SK-N-SH (cell line): ENCODE results near the gene BRD1.

Source experiments
- EP300 ChIP-seq, 2 experiments: IDR thresholded peaks; 2 replicates each; pipeline versions ENCODE4 v1.4.0 to v1.6.1; 2012; ENCODE audit warnings: borderline replicate concordance in 1 of 2, low read depth in 1 of 2, low read length in 1 of 2
- FOXM1 ChIP-seq: IDR thresholded peaks from 2 replicates; pipeline ENCODE4 v1.4.0; 2012; ENCODE audit warnings: low read depth, mild to moderate bottlenecking
- GABPA ChIP-seq: IDR thresholded peaks from 2 replicates; pipeline ENCODE4 v1.4.0; 2012; ENCODE audit warnings: low read depth, mild to moderate bottlenecking
- POLR2AphosphoS5 ChIP-seq: IDR thresholded peaks from 2 replicates; pipeline ENCODE4 v1.6.1; 2012; ENCODE audit warnings: low read depth, low read length
- RAD21 ChIP-seq: IDR thresholded peaks from 2 replicates; pipeline ENCODE4 v1.6.1; 2012; ENCODE audit warnings: mild to moderate bottlenecking, low read length
- RCOR1 ChIP-seq: fragments of 150-350 bp; IDR thresholded peaks from 2 replicates; pipeline ENCODE4 v1.6.1; 2017; ENCODE audit warnings: antibody characterized with exemption, low read length
- TAF1 ChIP-seq: IDR thresholded peaks from 2 replicates; pipeline ENCODE4 v1.6.1; 2012; ENCODE audit warnings: low read depth, mild to moderate bottlenecking, low read length, moderate library complexity, borderline replicate concordance
- TF ChIP-seq, protein P1 (sequence below): IDR thresholded peaks from 2 replicates; pipeline ENCODE4 v1.6.1; 2012; ENCODE audit warnings: mild to moderate bottlenecking, low read depth, low read length, moderate library complexity
- TF ChIP-seq, protein P2 (sequence below): fragments of 200-600 bp; sonication (generic); IDR thresholded peaks from 2 replicates; pipeline ENCODE4 v1.6.1; 2017; ENCODE audit warnings: antibody characterized with exemption, mild to moderate bottlenecking, moderate library complexity
- TF ChIP-seq, protein P3 (sequence below): fragments of 150-350 bp; IDR thresholded peaks from 2 replicates; pipeline ENCODE4 v1.6.1; 2017; ENCODE audit warnings: antibody characterized with exemption, low read length, low read depth, borderline replicate concordance
- TF ChIP-seq, protein P4 (sequence below): IDR thresholded peaks from 2 replicates; pipeline ENCODE4; 2012
- TF ChIP-seq, protein P5 (sequence below): IDR thresholded peaks from 2 replicates; pipeline ENCODE4 v1.4.0; 2012; ENCODE audit warnings: low read depth
- TF ChIP-seq, protein P6 (sequence below): IDR thresholded peaks from 2 replicates; pipeline ENCODE4 v1.4.0; 2012; ENCODE audit warnings: low read depth, borderline replicate concordance

DNA sequence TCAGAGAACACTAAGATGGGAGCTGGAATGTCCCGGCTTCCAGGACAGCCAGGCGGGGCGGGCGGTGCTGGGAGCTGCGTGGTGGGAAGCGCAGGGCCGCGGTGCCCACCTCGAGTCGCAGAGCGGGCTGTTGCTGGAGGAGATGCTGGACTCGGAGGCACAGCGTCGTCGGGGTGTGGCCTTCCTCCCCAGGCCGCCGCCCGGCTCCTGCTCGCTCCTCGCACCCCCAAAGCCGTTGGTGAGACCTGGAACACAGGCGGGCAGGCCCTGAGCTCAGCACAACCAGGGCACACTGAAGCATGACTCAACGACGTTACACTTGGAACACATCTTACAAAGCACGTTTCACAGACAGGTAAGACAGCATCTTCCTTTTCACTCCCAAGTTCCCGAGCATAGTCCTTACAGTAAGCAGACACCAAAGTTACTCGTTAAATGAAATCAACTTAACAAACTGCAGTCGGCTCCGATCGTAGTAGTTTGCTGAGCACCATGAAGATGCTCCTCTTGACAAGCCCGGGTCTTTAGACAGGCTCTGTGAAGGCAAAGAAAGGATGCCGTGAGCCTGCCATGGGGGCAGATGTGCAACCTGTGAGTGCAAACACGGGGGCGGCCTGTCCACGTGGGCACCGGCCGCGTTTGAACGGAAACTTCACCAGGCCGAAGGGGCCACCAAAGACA, 50.0 kb downstream of the BRD1 start:
- TF ChIP-seq EP300 (IDR thresholded peaks at IDR 0.05; ENCODE audit: borderline replicate concordance in 1 of 2, low read depth in 1 of 2, low read length in 1 of 2) (no peak), RCOR1 (no peak), GABPA (no peak), FOXM1 (no peak), RAD21 (no peak), TAF1 (no peak), POLR2AphosphoS5 (no peak)
- TF ChIP-seq, protein P1, sequence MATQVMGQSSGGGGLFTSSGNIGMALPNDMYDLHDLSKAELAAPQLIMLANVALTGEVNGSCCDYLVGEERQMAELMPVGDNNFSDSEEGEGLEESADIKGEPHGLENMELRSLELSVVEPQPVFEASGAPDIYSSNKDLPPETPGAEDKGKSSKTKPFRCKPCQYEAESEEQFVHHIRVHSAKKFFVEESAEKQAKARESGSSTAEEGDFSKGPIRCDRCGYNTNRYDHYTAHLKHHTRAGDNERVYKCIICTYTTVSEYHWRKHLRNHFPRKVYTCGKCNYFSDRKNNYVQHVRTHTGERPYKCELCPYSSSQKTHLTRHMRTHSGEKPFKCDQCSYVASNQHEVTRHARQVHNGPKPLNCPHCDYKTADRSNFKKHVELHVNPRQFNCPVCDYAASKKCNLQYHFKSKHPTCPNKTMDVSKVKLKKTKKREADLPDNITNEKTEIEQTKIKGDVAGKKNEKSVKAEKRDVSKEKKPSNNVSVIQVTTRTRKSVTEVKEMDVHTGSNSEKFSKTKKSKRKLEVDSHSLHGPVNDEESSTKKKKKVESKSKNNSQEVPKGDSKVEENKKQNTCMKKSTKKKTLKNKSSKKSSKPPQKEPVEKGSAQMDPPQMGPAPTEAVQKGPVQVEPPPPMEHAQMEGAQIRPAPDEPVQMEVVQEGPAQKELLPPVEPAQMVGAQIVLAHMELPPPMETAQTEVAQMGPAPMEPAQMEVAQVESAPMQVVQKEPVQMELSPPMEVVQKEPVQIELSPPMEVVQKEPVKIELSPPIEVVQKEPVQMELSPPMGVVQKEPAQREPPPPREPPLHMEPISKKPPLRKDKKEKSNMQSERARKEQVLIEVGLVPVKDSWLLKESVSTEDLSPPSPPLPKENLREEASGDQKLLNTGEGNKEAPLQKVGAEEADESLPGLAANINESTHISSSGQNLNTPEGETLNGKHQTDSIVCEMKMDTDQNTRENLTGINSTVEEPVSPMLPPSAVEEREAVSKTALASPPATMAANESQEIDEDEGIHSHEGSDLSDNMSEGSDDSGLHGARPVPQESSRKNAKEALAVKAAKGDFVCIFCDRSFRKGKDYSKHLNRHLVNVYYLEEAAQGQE = no peak
- TF ChIP-seq, protein P2, sequence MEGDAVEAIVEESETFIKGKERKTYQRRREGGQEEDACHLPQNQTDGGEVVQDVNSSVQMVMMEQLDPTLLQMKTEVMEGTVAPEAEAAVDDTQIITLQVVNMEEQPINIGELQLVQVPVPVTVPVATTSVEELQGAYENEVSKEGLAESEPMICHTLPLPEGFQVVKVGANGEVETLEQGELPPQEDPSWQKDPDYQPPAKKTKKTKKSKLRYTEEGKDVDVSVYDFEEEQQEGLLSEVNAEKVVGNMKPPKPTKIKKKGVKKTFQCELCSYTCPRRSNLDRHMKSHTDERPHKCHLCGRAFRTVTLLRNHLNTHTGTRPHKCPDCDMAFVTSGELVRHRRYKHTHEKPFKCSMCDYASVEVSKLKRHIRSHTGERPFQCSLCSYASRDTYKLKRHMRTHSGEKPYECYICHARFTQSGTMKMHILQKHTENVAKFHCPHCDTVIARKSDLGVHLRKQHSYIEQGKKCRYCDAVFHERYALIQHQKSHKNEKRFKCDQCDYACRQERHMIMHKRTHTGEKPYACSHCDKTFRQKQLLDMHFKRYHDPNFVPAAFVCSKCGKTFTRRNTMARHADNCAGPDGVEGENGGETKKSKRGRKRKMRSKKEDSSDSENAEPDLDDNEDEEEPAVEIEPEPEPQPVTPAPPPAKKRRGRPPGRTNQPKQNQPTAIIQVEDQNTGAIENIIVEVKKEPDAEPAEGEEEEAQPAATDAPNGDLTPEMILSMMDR = no peak
- TF ChIP-seq, protein P3, sequence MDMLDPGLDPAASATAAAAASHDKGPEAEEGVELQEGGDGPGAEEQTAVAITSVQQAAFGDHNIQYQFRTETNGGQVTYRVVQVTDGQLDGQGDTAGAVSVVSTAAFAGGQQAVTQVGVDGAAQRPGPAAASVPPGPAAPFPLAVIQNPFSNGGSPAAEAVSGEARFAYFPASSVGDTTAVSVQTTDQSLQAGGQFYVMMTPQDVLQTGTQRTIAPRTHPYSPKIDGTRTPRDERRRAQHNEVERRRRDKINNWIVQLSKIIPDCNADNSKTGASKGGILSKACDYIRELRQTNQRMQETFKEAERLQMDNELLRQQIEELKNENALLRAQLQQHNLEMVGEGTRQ = no peak
- TF ChIP-seq, protein P4, sequence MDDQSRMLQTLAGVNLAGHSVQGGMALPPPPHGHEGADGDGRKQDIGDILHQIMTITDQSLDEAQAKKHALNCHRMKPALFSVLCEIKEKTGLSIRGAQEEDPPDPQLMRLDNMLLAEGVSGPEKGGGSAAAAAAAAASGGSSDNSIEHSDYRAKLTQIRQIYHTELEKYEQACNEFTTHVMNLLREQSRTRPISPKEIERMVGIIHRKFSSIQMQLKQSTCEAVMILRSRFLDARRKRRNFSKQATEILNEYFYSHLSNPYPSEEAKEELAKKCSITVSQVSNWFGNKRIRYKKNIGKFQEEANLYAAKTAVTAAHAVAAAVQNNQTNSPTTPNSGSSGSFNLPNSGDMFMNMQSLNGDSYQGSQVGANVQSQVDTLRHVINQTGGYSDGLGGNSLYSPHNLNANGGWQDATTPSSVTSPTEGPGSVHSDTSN = no peak
- TF ChIP-seq, protein P5, sequence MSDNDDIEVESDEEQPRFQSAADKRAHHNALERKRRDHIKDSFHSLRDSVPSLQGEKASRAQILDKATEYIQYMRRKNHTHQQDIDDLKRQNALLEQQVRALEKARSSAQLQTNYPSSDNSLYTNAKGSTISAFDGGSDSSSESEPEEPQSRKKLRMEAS = no peak
- TF ChIP-seq, protein P6, sequence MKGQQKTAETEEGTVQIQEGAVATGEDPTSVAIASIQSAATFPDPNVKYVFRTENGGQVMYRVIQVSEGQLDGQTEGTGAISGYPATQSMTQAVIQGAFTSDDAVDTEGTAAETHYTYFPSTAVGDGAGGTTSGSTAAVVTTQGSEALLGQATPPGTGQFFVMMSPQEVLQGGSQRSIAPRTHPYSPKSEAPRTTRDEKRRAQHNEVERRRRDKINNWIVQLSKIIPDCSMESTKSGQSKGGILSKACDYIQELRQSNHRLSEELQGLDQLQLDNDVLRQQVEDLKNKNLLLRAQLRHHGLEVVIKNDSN = no peak
